BLaER1 treated with 17β-estradiol and CSF1 and Interleukin-3, amounts not matched to agents 10 nM and 100 nM (cell line): ENCODE data around the gene TNPO2.
A peak's percentile ranks its signal among the peaks of the same experiment; 100 is the strongest.
"Not testable (repeated sequence)": the region's sequence is repeated elsewhere in the genome, so short reads cannot be mapped to it uniquely, and the experiment has no call there.

Experiments
- H3K27ac ChIP-seq, 11 experiments: shearing (Covaris generic); formaldehyde crosslinking; 2 replicates each; pipeline ENCODE4 v1.8.1; 2022
- H3K27me3 ChIP-seq, 11 experiments: shearing (Covaris generic); formaldehyde crosslinking; 2 replicates each; pipeline ENCODE4 v1.8.1; 2022
- H3K36me3 ChIP-seq, 11 experiments: shearing (Covaris generic); formaldehyde crosslinking; 2 replicates each; pipeline ENCODE4 v1.8.1; 2022
- H3K4me1 ChIP-seq, 10 experiments: shearing (Covaris generic); formaldehyde crosslinking; 2 replicates each; pipeline ENCODE4 v1.8.1; 2022
- H3K4me2 ChIP-seq, 11 experiments: shearing (Covaris generic); formaldehyde crosslinking; 2 replicates each; pipeline ENCODE4 v1.8.1; 2022
- H3K4me3 ChIP-seq, 10 experiments: shearing (Covaris generic); formaldehyde crosslinking; 2 replicates each; pipeline ENCODE4 v1.8.1; 2022
- H3K9ac ChIP-seq, 11 experiments: shearing (Covaris generic); formaldehyde crosslinking; 2 replicates each; pipeline ENCODE4 v1.8.1; 2022
- H3K9me3 ChIP-seq, 11 experiments: shearing (Covaris generic); formaldehyde crosslinking; replicated peaks in 1 of 11; 2 replicates each; pipeline ENCODE4 v1.8.1; 2022
- H4K20me1 ChIP-seq, 11 experiments: shearing (Covaris generic); formaldehyde crosslinking; 2 replicates each; pipeline ENCODE4 v1.8.1; 2022
- Cebpa-rat ChIP-seq, 11 experiments: shearing (Covaris generic); IDR thresholded peaks; 2 replicates each; pipeline ENCODE4 v1.8.1; 2022

TNPO2 gene

DNA sequence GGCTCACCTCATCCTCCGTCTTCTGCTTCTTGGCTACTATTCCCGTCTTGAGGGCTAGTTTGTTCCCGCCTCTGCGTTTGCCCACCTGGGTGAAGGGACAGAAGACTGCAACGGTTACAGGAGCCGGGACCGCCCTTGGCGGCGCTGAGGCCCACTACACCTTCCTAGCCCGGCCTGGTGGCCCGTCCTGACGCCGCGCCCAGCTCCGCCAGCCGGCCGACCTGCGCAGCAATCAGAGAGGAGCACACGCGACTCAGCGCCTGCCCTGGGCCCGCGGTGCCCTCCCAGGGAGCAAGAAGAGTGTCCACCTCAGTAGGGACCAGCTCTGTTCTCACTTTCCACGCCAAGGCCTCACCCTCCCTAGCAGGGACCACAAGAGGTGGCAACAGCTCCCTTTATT is 7.6 kb upstream of the TNPO2 start:
- Histone ChIP-seq H3K9ac (peak overlapping the region in 10 of 11 experiments; percentile 30 to 100 (median 96); a peak in 17 of 22 replicates), H3K27me3 (no peaks in the 10 kb centered on the region), H3K4me2 (peak overlapping the region in 10 of 11 experiments; percentile 90 to 99 (median 96); a peak in 17 of 22 replicates), H4K20me1 (peaks cover 50 to 72% (median 58%) of the 10 kb centered on the region in 11 experiments), H3K9me3 (no peaks in the 10 kb centered on the region), H3K27ac (peak overlapping the region in 2 of 11 experiments; percentile 13 to 44; a peak in 4 of 22 replicates), H3K4me1 (peaks cover 42 to 57% (median 50%) of the 10 kb centered on the region in 10 experiments), H3K36me3 (peaks cover 49 to 68% (median 63%) of the 10 kb centered on the region in 11 experiments), H3K4me3 (peak overlapping the region in 1 of 10 experiments; percentile 13; a peak in 1 of 20 replicates)
- TF ChIP-seq Cebpa-rat (IDR thresholded peaks at IDR 0.05) = no peak

DNA sequence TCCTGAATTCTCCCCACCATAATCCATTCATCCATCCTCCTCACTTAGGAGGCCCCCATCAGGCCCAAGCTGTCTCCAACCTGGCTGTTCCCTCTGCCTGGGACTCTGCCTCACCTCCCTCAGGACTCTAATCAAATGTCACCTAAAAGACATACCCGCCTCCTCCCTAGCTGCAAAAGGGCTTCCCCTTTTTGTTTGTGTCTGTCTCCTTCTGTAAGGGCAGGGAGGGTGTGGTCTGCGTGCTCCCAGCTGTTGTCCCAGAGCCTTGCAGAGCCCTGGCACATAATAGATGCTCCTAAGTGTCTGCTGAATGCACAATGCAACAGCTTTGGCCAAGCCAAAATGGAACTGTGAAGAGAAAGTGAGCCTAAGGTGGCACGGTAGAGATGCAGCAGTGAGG is 6.3 kb upstream of the TNPO2 start:
- Histone ChIP-seq H3K36me3 (peaks cover 49 to 68% (median 63%) of the 10 kb centered on the region in 11 experiments), H3K27me3 (no peaks in the 10 kb centered on the region), H3K4me2 (peak overlapping the region; percentile 18 to 99 (median 94); a peak in 20 of 22 replicates), H4K20me1 (peaks cover 50 to 72% (median 58%) of the 10 kb centered on the region in 11 experiments), H3K27ac (0 out of 22 replicates have a peak overlapping the region, but pooled peaks of 1 of the 11 experiments have one; percentile 1), H3K4me3 (no peak overlapping the region), H3K9ac (peak overlapping the region in 8 of 11 experiments; percentile 8 to 99 (median 45); a peak in 12 of 22 replicates), H3K9me3 (no peaks in the 10 kb centered on the region), H3K4me1 (peaks cover 39 to 44% (median 40%) of the 10 kb centered on the region in 10 experiments)
- TF ChIP-seq Cebpa-rat (IDR thresholded peaks at IDR 0.05) = no peak

DNA sequence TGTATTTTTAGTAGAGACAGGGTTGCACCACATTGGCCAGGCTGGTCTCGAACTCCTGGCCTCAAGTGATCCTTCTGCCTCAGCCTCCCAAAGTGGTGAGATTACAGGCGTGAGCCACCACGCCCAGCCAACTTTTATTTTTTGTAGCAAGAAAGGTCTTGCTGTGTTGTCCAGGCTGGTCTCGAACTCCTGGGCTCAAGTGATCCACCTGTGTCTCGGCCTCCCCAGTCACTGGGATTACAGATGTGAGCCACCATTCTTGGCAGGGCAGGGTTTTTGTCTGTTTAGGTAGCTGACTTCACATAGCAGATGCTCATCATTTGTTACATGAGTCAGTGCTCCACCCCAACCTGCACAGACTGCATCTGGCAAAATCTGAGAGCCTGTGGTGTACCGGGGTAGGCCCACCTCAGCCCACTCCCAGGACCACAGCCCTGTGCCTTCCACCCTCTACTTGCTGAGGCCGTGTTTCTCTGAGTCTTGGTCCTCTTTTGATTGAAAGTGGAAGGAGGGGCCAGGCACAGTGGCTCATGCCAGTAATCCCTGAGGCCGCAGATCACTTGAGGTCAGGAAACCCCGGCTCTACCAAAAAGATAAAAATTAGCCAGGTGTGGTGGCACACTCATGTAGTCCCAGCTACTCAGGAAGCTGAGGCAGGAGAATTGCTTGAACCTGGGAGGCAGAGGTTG is 4.2 kb upstream of the TNPO2 start:
- Histone ChIP-seq H3K36me3 (peaks cover 49 to 66% (median 62%) of the 10 kb centered on the region in 11 experiments), H3K27me3 (no peaks in the 10 kb centered on the region), H3K27ac (no peak overlapping the region), H4K20me1 (peaks cover 40 to 58% (median 46%) of the 10 kb centered on the region in 11 experiments), H3K9me3 (no peaks in the 10 kb centered on the region), H3K4me2 (no peak overlapping the region), H3K4me1 (peaks cover 37 to 47% (median 41%) of the 10 kb centered on the region in 10 experiments), H3K9ac (no peak overlapping the region), H3K4me3 (no peak overlapping the region)
- TF ChIP-seq Cebpa-rat (IDR thresholded peaks at IDR 0.05) = no peak

DNA sequence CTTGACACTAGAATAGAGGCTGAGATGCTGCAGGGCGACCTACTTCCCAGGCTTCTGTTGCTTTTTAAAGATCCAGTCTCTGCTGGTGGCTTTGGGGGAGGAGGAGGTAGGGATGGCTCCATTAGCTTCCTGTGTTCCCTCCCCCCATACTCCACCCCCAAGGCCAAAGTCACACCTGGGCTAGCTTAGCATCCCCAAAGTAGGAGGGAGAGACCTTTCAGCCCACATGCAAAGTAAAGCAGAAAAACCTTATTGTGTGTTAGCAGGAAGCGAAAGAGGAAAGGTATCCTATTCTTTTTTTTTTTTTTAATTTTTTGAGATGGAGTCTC is 3.2 kb upstream of the TNPO2 start:
- no peak for TF ChIP-seq Cebpa-rat (IDR thresholded peaks at IDR 0.05)
- no peak overlapping the region for H3K4me2 ChIP-seq
- H3K27ac ChIP-seq = no peak overlapping the region
- H3K4me3 ChIP-seq = no peak overlapping the region
- peaks cover 44 to 57% (median 53%) of the 10 kb centered on the region in 11 experiments for H3K36me3 ChIP-seq
- no peaks in the 10 kb centered on the region for H3K27me3 ChIP-seq
- H3K4me1 ChIP-seq = peaks cover 28 to 37% (median 32%) of the 10 kb centered on the region in 10 experiments
- H4K20me1 ChIP-seq = peaks cover 31 to 48% (median 37%) of the 10 kb centered on the region in 11 experiments
- H3K9me3 ChIP-seq = no peaks in the 10 kb centered on the region
- H3K9ac ChIP-seq = peak overlapping the region in 3 of 11 experiments; percentile 9 to 30 (median 13); a peak in 1 of 22 replicates

DNA sequence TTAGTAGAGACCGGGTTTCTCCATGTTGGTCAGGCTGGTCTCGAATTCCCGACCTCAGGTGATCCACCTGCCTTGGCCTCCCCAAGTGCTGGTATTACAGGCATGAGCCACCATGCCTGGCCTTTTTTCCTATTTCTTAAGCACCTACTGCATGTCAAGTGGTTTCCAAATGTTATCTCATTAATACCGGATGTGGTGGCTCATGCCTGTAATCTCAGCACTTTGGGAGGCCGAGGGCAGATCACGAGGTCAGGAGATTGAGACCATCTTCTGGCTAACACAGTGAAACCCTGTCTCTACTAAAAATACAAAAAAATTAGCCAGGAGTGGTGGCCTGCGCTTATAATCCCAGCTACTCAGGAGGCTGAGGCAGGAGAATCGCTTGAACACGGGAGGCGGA is 1.9 kb upstream of the TNPO2 start:
- not testable (repeated sequence) for H3K9ac ChIP-seq, H3K4me3 ChIP-seq, H3K4me2 ChIP-seq, H3K27me3 ChIP-seq, H3K9me3 ChIP-seq, H3K27ac ChIP-seq
- Histone ChIP-seq H4K20me1 (peaks cover 17 to 48% (median 37%) of the 10 kb centered on the region in 11 experiments), H3K4me1 (peaks cover 17 to 29% (median 22%) of the 10 kb centered on the region in 10 experiments), H3K36me3 (peaks cover 30 to 47% (median 40%) of the 10 kb centered on the region in 11 experiments)

DNA sequence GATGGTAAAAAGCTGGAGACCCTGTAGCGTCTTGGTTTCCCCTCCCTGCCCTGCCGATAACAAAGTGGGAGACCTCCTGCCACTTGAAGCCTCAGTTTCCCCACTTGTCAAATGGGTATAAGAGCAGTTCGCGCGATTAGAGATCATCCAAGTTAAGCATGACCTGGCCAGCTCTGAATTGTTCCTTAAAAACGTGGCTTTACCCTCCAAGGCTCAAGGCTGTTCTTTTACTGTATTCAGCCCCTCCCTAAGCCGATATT is 421 bp downstream of the TNPO2 start:
- TF ChIP-seq Cebpa-rat (IDR thresholded peaks at IDR 0.05) = no peak
- Histone ChIP-seq H3K27ac (peak overlapping the region; percentile 18 to 99 (median 98); a peak in 21 of 22 replicates), H3K4me3 (peak overlapping the region; percentile 71 to 90 (median 84))

DNA sequence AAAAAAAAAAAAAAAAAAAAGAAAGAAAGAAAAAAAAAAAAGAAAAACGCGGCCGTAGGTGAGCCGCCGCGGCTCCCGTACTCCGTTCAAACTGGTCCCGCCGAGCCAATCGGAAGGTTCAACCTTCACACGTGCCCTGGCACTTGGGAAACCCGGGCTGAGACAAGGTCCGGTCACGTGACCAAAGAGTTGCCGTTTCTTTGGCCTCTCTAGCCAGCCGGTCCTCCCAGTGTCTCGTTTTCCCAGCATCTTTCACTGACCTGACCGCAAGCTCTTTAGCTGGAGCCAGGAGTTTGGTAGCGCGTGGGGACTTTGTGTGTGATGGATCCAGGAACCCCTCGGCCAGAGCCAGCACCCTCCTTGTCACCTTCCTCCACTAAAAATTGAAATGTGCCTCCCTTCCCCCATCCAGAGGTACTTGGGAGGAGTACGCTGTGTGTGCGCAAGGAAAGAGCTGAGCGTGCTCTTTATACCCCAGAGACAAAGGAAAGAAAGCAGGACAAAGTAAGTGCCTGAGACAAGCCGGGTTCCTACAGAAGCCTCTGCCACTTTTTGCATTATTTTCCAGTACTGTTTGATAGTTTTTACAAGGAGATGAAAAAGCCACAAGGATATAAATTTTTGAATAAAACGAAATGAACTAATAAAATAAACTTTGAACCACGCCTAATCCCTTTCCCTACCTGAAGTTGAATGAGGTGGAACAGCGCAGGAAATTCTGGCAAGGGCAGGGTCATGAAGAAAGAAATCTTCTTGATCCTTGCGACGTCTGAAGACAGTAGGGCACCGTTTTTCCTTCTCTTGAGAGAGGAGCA is 959 bp downstream of the TNPO2 start:
- Histone ChIP-seq H3K9ac (peak overlapping the region; percentile 95 to 100 (median 99)), H3K4me3 (peak overlapping the region; percentile 71 to 90 (median 84)), H4K20me1 (peaks cover 0 to 48% (median 42%) of the 10 kb centered on the region in 11 experiments; a peak in 20 of 22 replicates), H3K27me3 (no peaks in the 10 kb centered on the region), H3K36me3 (peaks cover 19 to 47% (median 40%) of the 10 kb centered on the region in 11 experiments), H3K27ac (peak overlapping the region; percentile 90 to 99 (median 98)), H3K9me3 (no peaks in the 10 kb centered on the region), H3K4me1 (peaks cover 29 to 43% (median 36%) of the 10 kb centered on the region in 10 experiments), H3K4me2 (peak overlapping the region; percentile 84 to 100 (median 94))
- no peak for TF ChIP-seq Cebpa-rat (IDR thresholded peaks at IDR 0.05)

More for the DNA sequence above, 421 bp downstream of the TNPO2 start:
- peaks cover 19 to 47% (median 40%) of the 10 kb centered on the region in 11 experiments for H3K36me3 ChIP-seq
- peak overlapping the region; percentile 76 to 99 (median 91) for H3K4me2 ChIP-seq
- H3K27me3 ChIP-seq = no peaks in the 10 kb centered on the region
- H3K4me1 ChIP-seq = peaks cover 27 to 41% (median 32%) of the 10 kb centered on the region in 10 experiments
- H4K20me1 ChIP-seq = peaks cover 0 to 48% (median 37%) of the 10 kb centered on the region in 11 experiments; a peak in 20 of 22 replicates
- H3K9me3 ChIP-seq = no peaks in the 10 kb centered on the region
- H3K9ac ChIP-seq = peak overlapping the region; percentile 77 to 99 (median 99)

DNA sequence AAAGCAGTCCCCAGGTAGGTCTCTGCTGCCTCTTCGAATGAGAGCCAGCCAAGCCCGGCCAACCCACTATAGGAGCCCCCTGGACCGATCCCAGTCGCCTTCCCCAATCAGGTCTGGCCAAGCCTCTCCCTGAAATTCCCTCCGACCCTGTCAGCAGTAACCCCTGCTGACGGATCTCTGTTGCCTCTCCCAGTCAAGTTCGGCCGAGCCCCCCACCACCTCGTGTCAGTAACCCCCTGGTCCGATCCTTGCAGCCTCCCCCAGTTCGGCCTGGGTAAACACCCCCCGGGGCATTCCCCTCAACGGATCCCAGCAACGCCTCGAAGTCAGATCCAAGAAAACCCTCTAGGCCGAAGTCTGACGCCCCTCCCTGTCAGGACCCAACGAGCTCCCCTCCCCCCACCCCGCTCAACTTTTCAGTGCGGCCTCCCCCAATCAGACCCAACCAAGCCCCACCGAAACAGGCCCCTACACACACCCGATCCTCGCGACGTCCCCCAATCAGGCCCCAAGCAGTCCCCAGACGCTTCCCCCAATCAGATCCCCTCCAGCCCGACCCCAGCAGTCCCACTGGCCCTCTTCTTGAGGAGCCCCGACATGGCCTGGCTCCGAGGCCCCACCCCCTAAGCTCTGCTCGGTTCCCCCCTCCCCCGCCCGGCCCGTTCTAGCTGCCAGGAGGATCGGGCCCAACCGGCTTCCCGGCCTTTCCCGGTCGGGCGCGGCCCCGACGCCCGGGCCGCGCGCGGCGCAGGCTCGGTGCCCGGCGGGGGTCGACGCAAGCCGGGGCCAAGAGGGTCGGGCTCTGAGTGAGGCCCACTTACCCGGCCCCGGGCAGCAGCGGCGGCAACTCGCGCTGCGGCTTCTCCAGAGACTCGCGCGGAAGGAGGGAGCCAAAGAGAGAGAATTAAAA is 1.8 kb downstream of the TNPO2 start:
- H3K36me3 ChIP-seq = peaks cover 24 to 47% (median 40%) of the 10 kb centered on the region in 11 experiments
- peaks cover 29 to 43% (median 37%) of the 10 kb centered on the region in 10 experiments for H3K4me1 ChIP-seq
- H3K4me3 ChIP-seq = peak overlapping the region; percentile 71 to 90 (median 84)
- peaks cover 0 to 51% (median 49%) of the 10 kb centered on the region in 11 experiments; a peak in 21 of 22 replicates for H4K20me1 ChIP-seq
- peak overlapping the region; percentile 90 to 99 (median 98) for H3K27ac ChIP-seq
- no peaks in the 10 kb centered on the region for H3K9me3 ChIP-seq
- TF ChIP-seq Cebpa-rat (IDR thresholded peaks at IDR 0.05) = no peak
- H3K4me2 ChIP-seq = peak overlapping the region; percentile 94 to 100 (median 98)
- no peaks in the 10 kb centered on the region for H3K27me3 ChIP-seq
- H3K9ac ChIP-seq = peak overlapping the region; percentile 95 to 100 (median 99)
